K562 (cell line): Measurements from ENCODE around the gene SLC38A1. TPM values are rescaled to one million over a fixed set of nuclear protein-coding genes. Genes with fewer than 3 reads are reported as not detected.

Experiments used
- ATAC-seq: fragments of 200-7000 bp; cut with Tn5 transposase; 3 replicates; pipeline ENCODE4 v1.9.1; 2020; ENCODE audit warnings: moderate library complexity
- BruUV-seq: library from RNA; stranded (reverse); fragments of 400-500 nt; replicated peaks from 2 replicates; lab custom pipeline; 2021; lab: Mats Ljungman, UMichigan
- CTCF ChIA-PET: fragments of 300-600 bp; formaldehyde crosslinking; extraction: SDS; loops from one replicate; lab custom pipeline; 2021; ENCODE audit warnings: low intra/inter-chr PET ratio; lab: Yijun Ruan, JAX
- POLR2A ChIA-PET: fragments of 300-600, 350-650 bp; sonication (Branson Sonifier 250); formaldehyde crosslinking; extraction: SDS; loops from one replicate; lab custom pipeline; 2021; ENCODE audit warnings: antibody characterized with exemption, inconsistent platforms; lab: Yijun Ruan, JAX
- DNase-seq, 4 experiments: peaks; one replicate each; pipeline versions ENCODE4 v3.0.0 to v3.0.0-alpha.2; 2011 to 2018; ENCODE audit warnings: low spot score in 3 of 4, mixed read lengths in 3 of 4; ENCODE audit errors: extremely low read depth in 1 of 4
- FAIRE-seq: peaks from 2 replicates; lab custom pipeline; 2011; peaks lifted over from hg19 to GRCh38; lab: Jason Lieb, UNC
- H2AFZ ChIP-seq: 2 replicates; pipeline ENCODE4 v1.6.0; 2011; ENCODE audit warnings: low read depth, low read length, control low read depth, inconsistent platforms
- H3K27ac ChIP-seq: fragments of 200-600 bp; 3 replicates; pipeline ENCODE4 v1.8.0; 2011; ENCODE audit warnings: low read depth, mild to moderate bottlenecking, control low read depth, inconsistent platforms, low read length, moderate library complexity, mixed read lengths; ENCODE audit errors: extremely low read depth
- H3K27me3 ChIP-seq, 2 experiments: fragments of 300-600 bp in 1 of 2; 2 replicates in 1 of 2; 3 replicates in 1 of 2; pipeline versions ENCODE4 v1.6.0 to v1.8.0; 2011; ENCODE audit warnings: inconsistent platforms in 2 of 2, low read length in 2 of 2, mild to moderate bottlenecking in 1 of 2, mixed read lengths in 1 of 2, moderate library complexity in 1 of 2; ENCODE audit not compliant: control insufficient read depth in 2 of 2, insufficient read depth in 2 of 2
- H3K36me3 ChIP-seq: fragments of 300-600 bp; 3 replicates; pipeline ENCODE4 v1.8.0; 2011; ENCODE audit warnings: mild to moderate bottlenecking, low read length, inconsistent platforms; ENCODE audit not compliant: control insufficient read depth, insufficient read depth
- H3K4me1 ChIP-seq, 2 experiments: fragments of 200-600 bp in 1 of 2; replicated peaks in 1 of 2; 2 replicates in 1 of 2; 3 replicates in 1 of 2; pipeline versions ENCODE4 v1.5.1 to v1.8.0; 2011; ENCODE audit warnings: inconsistent platforms in 2 of 2, low read length in 2 of 2, mild to moderate bottlenecking in 1 of 2, mixed read lengths in 1 of 2, moderate library complexity in 1 of 2; ENCODE audit not compliant: control insufficient read depth in 2 of 2, insufficient read depth in 2 of 2
- H3K4me2 ChIP-seq: 2 replicates; pipeline ENCODE4 v1.6.1; 2011; ENCODE audit warnings: low read length, control low read depth, inconsistent platforms, mixed read lengths; ENCODE audit not compliant: insufficient read depth
- H3K4me3 ChIP-seq: fragments of 200-600 bp; sonication (generic), shearing (Covaris generic); 2 replicates; pipeline ENCODE4 v1.5.1; 2016; ENCODE audit warnings: control low read depth, inconsistent platforms
- H3K79me2 ChIP-seq: fragments of 200-600 bp; 3 replicates; pipeline ENCODE4 v1.8.0; 2011; ENCODE audit warnings: low read length, inconsistent platforms; ENCODE audit not compliant: control insufficient read depth, insufficient read depth
- H3K9ac ChIP-seq, 2 experiments: 2 replicates each; pipeline versions ENCODE4 v1.6.0 to v1.6.1; 2011; ENCODE audit warnings: low read depth in 2 of 2, low read length in 2 of 2, control low read depth in 1 of 2, inconsistent platforms in 1 of 2, mild to moderate bottlenecking in 1 of 2, mixed read lengths in 1 of 2; ENCODE audit not compliant: insufficient read depth in 1 of 2
- H3K9me1 ChIP-seq: one replicate; pipeline ENCODE4 v1.6.0; 2011; ENCODE audit warnings: inconsistent platforms, mild to moderate bottlenecking, low read length, moderate library complexity; ENCODE audit not compliant: control insufficient read depth, insufficient read depth
- H3K9me3 ChIP-seq: replicated peaks from 2 replicates; pipeline ENCODE4 v1.5.1; 2011; ENCODE audit warnings: low read depth, low read length, inconsistent platforms; ENCODE audit not compliant: control insufficient read depth, insufficient read depth
- H4K20me1 ChIP-seq: replicated peaks from 2 replicates; pipeline ENCODE4 v1.6.1; 2011; ENCODE audit warnings: low read length, inconsistent platforms, mixed read lengths; ENCODE audit not compliant: control insufficient read depth, insufficient read depth
- BDP1 ChIP-seq: IDR thresholded peaks from 3 replicates; pipeline ENCODE4 v1.6.1; 2011; ENCODE audit not compliant: insufficient read length, insufficient read depth
- MCM5 ChIP-seq: fragments of 450-650 bp; IDR thresholded peaks from 2 replicates; pipeline ENCODE4 v1.6.1; 2016; ENCODE audit warnings: low read depth
- NR2F6 ChIP-seq: fragments of 450-650 bp; formaldehyde crosslinking; IDR thresholded peaks from 2 replicates; pipeline ENCODE4 v1.4.0; 2020; ENCODE audit warnings: mild to moderate bottlenecking
- in situ Hi-C: fragments of 300-500 bp; cut with MboI; formaldehyde crosslinking; loops from 4 replicates; pipeline ENCODE4 v1.15.0; 2018; ENCODE audit warnings: inconsistent platforms, mixed read lengths
- intact Hi-C: fragments of 100-400 bp; cut with micrococcal nuclease; formaldehyde crosslinking; loops from 2 replicates; pipeline ENCODE4 v1.14.2; 2022
- polyA plus RNA-seq, 8 experiments: library from polyadenylated mRNA; depleted of rRNA in 4 of 8; stranded (reverse) in 5 of 8; unstranded in 3 of 8; fragments of >200 nt; fragmentation: Nextera tagmentation in 2 of 8; fragmentation: Illumina TruSeq in 1 of 8; extraction: Ambion mirVana in 2 of 8; extraction: Trizol in 1 of 8; gene quantifications; 2 replicates each; pipeline versions ENCODE4 v1.2.1 to v1.2.3, GENCODE V29; 2011 to 2014; ENCODE audit warnings: inconsistent platforms in 1 of 8, missing spikeins in 1 of 8
- total RNA-seq, 7 experiments: library from RNA; depleted of rRNA in 6 of 7; stranded (reverse); fragments of >200 nt in 6 of 7; fragmentation: Illumina TruSeq in 2 of 7; extraction: Trizol in 2 of 7; gene quantifications; 2 replicates each; pipeline versions ENCODE4 v1.2.1 to v1.2.3, GENCODE V29; 2011 to 2021; ENCODE audit warnings: low replicate concordance in 1 of 7
- TF ChIP-seq, protein P1 (sequence below), 2 experiments: fragments of 200-800 bp in 1 of 2; sonication (Bioruptor generic) in 1 of 2; sonication (generic) in 1 of 2; formaldehyde crosslinking in 1 of 2; IDR thresholded peaks in 1 of 2; conservative IDR thresholded peaks in 1 of 2; 2 replicates each; pipeline versions ENCODE4 v1.5.0 to v1.6.1; 2016 to 2020; ENCODE audit warnings: missing compliant biosample characterization in 1 of 2, missing genetic modification characterization in 1 of 2, missing genetic modification reagents in 1 of 2
- TF ChIP-seq, protein P2 (sequence below): sonication (generic); formaldehyde crosslinking; IDR thresholded peaks from 2 replicates; pipeline ENCODE4 v1.8.1; 2023; ENCODE audit warnings: mild to moderate bottlenecking, missing genetic modification reagents

Gene SLC38A1
- total and polyA plus RNA-seq, 9 of the 15 experiments (the other 6 are each of a cell fraction or from before 2014, with no cell fraction given), result 51.9 to 112 (median 75.0) TPM

DNA sequence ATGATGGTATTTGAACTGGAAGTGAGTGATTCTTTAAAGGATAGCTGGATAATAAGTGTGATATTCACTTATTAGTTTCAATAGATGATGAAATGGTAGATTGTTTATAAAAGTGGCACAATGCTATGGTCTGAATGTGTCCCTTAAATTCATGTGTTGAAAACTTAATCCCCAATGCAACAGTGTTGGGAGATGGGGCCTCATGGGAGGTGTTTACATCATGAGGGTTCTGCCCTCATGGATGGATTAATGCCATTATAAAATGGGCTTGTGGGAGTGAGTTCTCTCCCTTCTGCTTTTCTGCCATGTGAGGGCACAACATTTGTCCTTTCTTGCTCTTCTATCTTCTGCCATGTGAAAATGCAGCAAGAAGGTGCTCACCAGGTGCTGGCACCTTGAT is 134.0 kb downstream of the SLC38A1 start:
- H3K9ac ChIP-seq, result no peak overlapping the region
- ChIA-PET CTCF (no interaction called here), POLR2A (no interaction called here)
- in situ Hi-C loops (loop anchor here (25.0 kb wide), 1 partner anchor 877 kb away; no protein-coding TSS in a partner anchor), intact Hi-C loops (no loop called here)
- H3K27ac ChIP-seq, result no peak overlapping the region
- no peaks in the 10 kb centered on the region for H4K20me1 ChIP-seq
- no peaks in the 10 kb centered on the region for H3K36me3 ChIP-seq
- no peaks in the 10 kb centered on the region for H3K9me3 ChIP-seq
- no peak overlapping the region for H3K4me3 ChIP-seq
- FAIRE-seq (no peak), ATAC-seq (no peak), DNase-seq (no peak)
- H3K4me2 ChIP-seq, result no peak overlapping the region
- TF ChIP-seq, protein P1, sequence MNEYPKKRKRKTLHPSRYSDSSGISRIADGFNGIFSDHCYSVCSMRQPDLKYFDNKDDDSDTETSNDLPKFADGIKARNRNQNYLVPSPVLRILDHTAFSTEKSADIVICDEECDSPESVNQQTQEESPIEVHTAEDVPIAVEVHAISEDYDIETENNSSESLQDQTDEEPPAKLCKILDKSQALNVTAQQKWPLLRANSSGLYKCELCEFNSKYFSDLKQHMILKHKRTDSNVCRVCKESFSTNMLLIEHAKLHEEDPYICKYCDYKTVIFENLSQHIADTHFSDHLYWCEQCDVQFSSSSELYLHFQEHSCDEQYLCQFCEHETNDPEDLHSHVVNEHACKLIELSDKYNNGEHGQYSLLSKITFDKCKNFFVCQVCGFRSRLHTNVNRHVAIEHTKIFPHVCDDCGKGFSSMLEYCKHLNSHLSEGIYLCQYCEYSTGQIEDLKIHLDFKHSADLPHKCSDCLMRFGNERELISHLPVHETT (CRISPR knock-in tag; conservative IDR thresholded peaks at IDR 0.05 in 1 of 2, IDR thresholded peaks at IDR 0.05 in 1 of 2), result no peak
- no peak for TF ChIP-seq NR2F6
- TF ChIP-seq, protein P2, sequence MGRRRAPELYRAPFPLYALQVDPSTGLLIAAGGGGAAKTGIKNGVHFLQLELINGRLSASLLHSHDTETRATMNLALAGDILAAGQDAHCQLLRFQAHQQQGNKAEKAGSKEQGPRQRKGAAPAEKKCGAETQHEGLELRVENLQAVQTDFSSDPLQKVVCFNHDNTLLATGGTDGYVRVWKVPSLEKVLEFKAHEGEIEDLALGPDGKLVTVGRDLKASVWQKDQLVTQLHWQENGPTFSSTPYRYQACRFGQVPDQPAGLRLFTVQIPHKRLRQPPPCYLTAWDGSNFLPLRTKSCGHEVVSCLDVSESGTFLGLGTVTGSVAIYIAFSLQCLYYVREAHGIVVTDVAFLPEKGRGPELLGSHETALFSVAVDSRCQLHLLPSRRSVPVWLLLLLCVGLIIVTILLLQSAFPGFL (CRISPR knock-in tag), result no peak
- TF ChIP-seq MCM5, result no peak
- TF ChIP-seq BDP1, result no peak
- no peaks in the 10 kb centered on the region for H3K9me1 ChIP-seq
- H3K79me2 ChIP-seq, result no peaks in the 10 kb centered on the region
- no TSS peak for BruUV-seq
- H3K27me3 ChIP-seq, result no peaks in the 10 kb centered on the region
- H2AFZ ChIP-seq, result no peak overlapping the region
- no peaks in the 10 kb centered on the region for H3K4me1 ChIP-seq
